K562 (cell line): ENCODE results near the gene TMEM143. TPM values are rescaled to one million over a fixed set of nuclear protein-coding genes. Genes with fewer than 3 reads are reported as not detected.

ENCODE experiments used
- ATAC-seq: fragments of 200-7000 bp; cut with Tn5 transposase; 3 replicates; pipeline ENCODE4 v1.9.1; 2020; ENCODE audit warnings: moderate library complexity
- BruUV-seq: library from RNA; stranded (reverse); fragments of 400-500 nt; replicated peaks from 2 replicates; lab custom pipeline; 2021; lab: Mats Ljungman, UMichigan
- CTCF ChIA-PET: fragments of 300-600 bp; formaldehyde crosslinking; extraction: SDS; loops from one replicate; lab custom pipeline; 2021; ENCODE audit warnings: low intra/inter-chr PET ratio; lab: Yijun Ruan, JAX
- POLR2A ChIA-PET: fragments of 300-600, 350-650 bp; sonication (Branson Sonifier 250); formaldehyde crosslinking; extraction: SDS; loops from one replicate; lab custom pipeline; 2021; ENCODE audit warnings: antibody characterized with exemption, inconsistent platforms; lab: Yijun Ruan, JAX
- DNase-seq, 4 experiments: peaks; one replicate each; pipeline versions ENCODE4 v3.0.0 to v3.0.0-alpha.2; 2011 to 2018; ENCODE audit warnings: low spot score in 3 of 4, mixed read lengths in 3 of 4; ENCODE audit errors: extremely low read depth in 1 of 4
- FAIRE-seq: peaks from 2 replicates; lab custom pipeline; 2011; peaks lifted over from hg19 to GRCh38; lab: Jason Lieb, UNC
- H2AFZ ChIP-seq: 2 replicates; pipeline ENCODE4 v1.6.0; 2011; ENCODE audit warnings: low read depth, low read length, control low read depth, inconsistent platforms
- H3K27ac ChIP-seq: fragments of 200-600 bp; 3 replicates; pipeline ENCODE4 v1.8.0; 2011; ENCODE audit warnings: low read depth, mild to moderate bottlenecking, control low read depth, inconsistent platforms, low read length, moderate library complexity, mixed read lengths; ENCODE audit errors: extremely low read depth
- H3K27me3 ChIP-seq, 2 experiments: fragments of 300-600 bp in 1 of 2; 2 replicates in 1 of 2; 3 replicates in 1 of 2; pipeline versions ENCODE4 v1.6.0 to v1.8.0; 2011; ENCODE audit warnings: inconsistent platforms in 2 of 2, low read length in 2 of 2, mild to moderate bottlenecking in 1 of 2, mixed read lengths in 1 of 2, moderate library complexity in 1 of 2; ENCODE audit not compliant: control insufficient read depth in 2 of 2, insufficient read depth in 2 of 2
- H3K36me3 ChIP-seq: fragments of 300-600 bp; 3 replicates; pipeline ENCODE4 v1.8.0; 2011; ENCODE audit warnings: mild to moderate bottlenecking, low read length, inconsistent platforms; ENCODE audit not compliant: control insufficient read depth, insufficient read depth
- H3K4me1 ChIP-seq, 2 experiments: fragments of 200-600 bp in 1 of 2; replicated peaks in 1 of 2; 2 replicates in 1 of 2; 3 replicates in 1 of 2; pipeline versions ENCODE4 v1.5.1 to v1.8.0; 2011; ENCODE audit warnings: inconsistent platforms in 2 of 2, low read length in 2 of 2, mild to moderate bottlenecking in 1 of 2, mixed read lengths in 1 of 2, moderate library complexity in 1 of 2; ENCODE audit not compliant: control insufficient read depth in 2 of 2, insufficient read depth in 2 of 2
- H3K4me2 ChIP-seq: 2 replicates; pipeline ENCODE4 v1.6.1; 2011; ENCODE audit warnings: low read length, control low read depth, inconsistent platforms, mixed read lengths; ENCODE audit not compliant: insufficient read depth
- H3K4me3 ChIP-seq: fragments of 200-600 bp; sonication (generic), shearing (Covaris generic); 2 replicates; pipeline ENCODE4 v1.5.1; 2016; ENCODE audit warnings: control low read depth, inconsistent platforms
- H3K79me2 ChIP-seq: fragments of 200-600 bp; 3 replicates; pipeline ENCODE4 v1.8.0; 2011; ENCODE audit warnings: low read length, inconsistent platforms; ENCODE audit not compliant: control insufficient read depth, insufficient read depth
- H3K9ac ChIP-seq, 2 experiments: 2 replicates each; pipeline versions ENCODE4 v1.6.0 to v1.6.1; 2011; ENCODE audit warnings: low read depth in 2 of 2, low read length in 2 of 2, control low read depth in 1 of 2, inconsistent platforms in 1 of 2, mild to moderate bottlenecking in 1 of 2, mixed read lengths in 1 of 2; ENCODE audit not compliant: insufficient read depth in 1 of 2
- H3K9me1 ChIP-seq: one replicate; pipeline ENCODE4 v1.6.0; 2011; ENCODE audit warnings: inconsistent platforms, mild to moderate bottlenecking, low read length, moderate library complexity; ENCODE audit not compliant: control insufficient read depth, insufficient read depth
- H3K9me3 ChIP-seq: replicated peaks from 2 replicates; pipeline ENCODE4 v1.5.1; 2011; ENCODE audit warnings: low read depth, low read length, inconsistent platforms; ENCODE audit not compliant: control insufficient read depth, insufficient read depth
- H4K20me1 ChIP-seq: replicated peaks from 2 replicates; pipeline ENCODE4 v1.6.1; 2011; ENCODE audit warnings: low read length, inconsistent platforms, mixed read lengths; ENCODE audit not compliant: control insufficient read depth, insufficient read depth
- ARID1B ChIP-seq: fragments of 450-650 bp; IDR thresholded peaks from 2 replicates; pipeline ENCODE4 v1.6.1; 2016; ENCODE audit warnings: antibody characterized with exemption, mild to moderate bottlenecking, inconsistent platforms
- BRD9 ChIP-seq: fragments of 450-650 bp; IDR thresholded peaks from 2 replicates; pipeline ENCODE4 v1.6.1; 2018; ENCODE audit warnings: low read depth; ENCODE audit not compliant: partially characterized antibody
- FIP1L1 ChIP-seq: fragments of 200-400 bp; formaldehyde crosslinking; IDR thresholded peaks from 2 replicates; pipeline ENCODE4 v1.6.1; 2018; ENCODE audit warnings: mild to moderate bottlenecking, low read depth, low read length; ENCODE audit not compliant: poor library complexity, severe bottlenecking
- HOMEZ ChIP-seq: fragments of 250-450 bp; sonication (Bioruptor Pico); IDR thresholded peaks from 2 replicates; pipeline ENCODE4 v1.4.0; 2020; ENCODE audit warnings: mild to moderate bottlenecking, moderate library complexity
- MCM3 ChIP-seq: fragments of 450-650 bp; IDR thresholded peaks from 2 replicates; pipeline ENCODE4 v1.6.1; 2016
- NELFE ChIP-seq: IDR thresholded peaks from 2 replicates; pipeline ENCODE4 v1.6.1; 2011; ENCODE audit warnings: mild to moderate bottlenecking; ENCODE audit not compliant: insufficient read depth, insufficient read length
- POLR2H ChIP-seq: IDR thresholded peaks from 2 replicates; pipeline ENCODE4 v1.6.1; 2016; ENCODE audit warnings: missing genetic modification characterization, low read depth, mild to moderate bottlenecking, control low read depth, missing compliant biosample characterization, moderate library complexity
- RBM34 ChIP-seq: fragments of 200-400 bp; formaldehyde crosslinking; IDR thresholded peaks from 2 replicates; pipeline ENCODE4 v1.6.1; 2018; ENCODE audit warnings: low read length, borderline replicate concordance; ENCODE audit not compliant: insufficient read depth
- RHOXF2B ChIP-seq: fragments of 250-450 bp; sonication (Bioruptor Pico); conservative IDR thresholded peaks from 2 replicates; pipeline ENCODE4 v1.5.1; 2021
- SIRT6 ChIP-seq: IDR thresholded peaks from one replicate; pipeline ENCODE4 v1.6.1; 2012; ENCODE audit warnings: low read depth, mild to moderate bottlenecking, control low read depth, inconsistent platforms, low read length, moderate library complexity
- SRSF1 ChIP-seq: fragments of 200-400 bp; formaldehyde crosslinking; IDR thresholded peaks from 2 replicates; pipeline ENCODE4 v1.6.1; 2017; ENCODE audit warnings: mild to moderate bottlenecking, low read depth, low read length, moderate library complexity
- USF1 ChIP-seq: sonication (generic); formaldehyde crosslinking; IDR thresholded peaks from 2 replicates; pipeline ENCODE4 v1.9.0; 2022; ENCODE audit warnings: mild to moderate bottlenecking, missing genetic modification reagents
- ZBTB11 ChIP-seq, 3 experiments: fragments of 200-800 bp in 1 of 3; fragments of 250-450 bp in 1 of 3; fragments of 450-650 bp in 1 of 3; sonication (Bioruptor Pico) in 1 of 3; sonication (Bioruptor generic) in 1 of 3; formaldehyde crosslinking in 1 of 3; IDR thresholded peaks; 2 replicates each; pipeline versions ENCODE4 v1.6.1 to v1.8.0; 2016 to 2022; ENCODE audit warnings: mild to moderate bottlenecking in 2 of 3, missing genetic modification characterization in 2 of 3, missing compliant biosample characterization in 1 of 3, moderate library complexity in 1 of 3
- ZFPM2 ChIP-seq: fragments of 250-450 bp; sonication (Bioruptor Pico); IDR thresholded peaks from 2 replicates; pipeline ENCODE4 v1.5.1; 2022; ENCODE audit warnings: mild to moderate bottlenecking
- ZNF3 ChIP-seq: fragments of 250-450 bp; sonication (Bioruptor Pico); IDR thresholded peaks from 2 replicates; pipeline ENCODE4 v1.5.0; 2021; ENCODE audit warnings: mild to moderate bottlenecking, moderate library complexity
- ZNF584 ChIP-seq: fragments of 200-800 bp; sonication (Bioruptor generic); IDR thresholded peaks from 2 replicates; pipeline ENCODE4 v1.6.1; 2016; ENCODE audit warnings: low read depth, mild to moderate bottlenecking, missing genetic modification characterization, missing compliant biosample characterization
- ZNF695 ChIP-seq: fragments of 450-650 bp; formaldehyde crosslinking; IDR thresholded peaks from 2 replicates; pipeline ENCODE4 v1.4.0; 2020; ENCODE audit warnings: mild to moderate bottlenecking, moderate library complexity
- ZNF764 ChIP-seq: fragments of 250-450 bp; sonication (Bioruptor Pico); IDR thresholded peaks from 2 replicates; pipeline ENCODE4 v1.4.0; 2020; ENCODE audit warnings: low read depth, mild to moderate bottlenecking, moderate library complexity
- WGBS: fragments of 100-300 bp; shearing (Covaris generic); methylation state at CpG from one replicate; pipeline ENCODE4 v1.1.6; 2016; ENCODE audit warnings: low coverage, mixed read lengths; ENCODE audit not compliant: insufficient coverage; ENCODE audit errors: missing lambda C conversion rate; 5-methylcytosine and 5-hydroxymethylcytosine counted together
- in situ Hi-C: fragments of 300-500 bp; cut with MboI; formaldehyde crosslinking; loops from 4 replicates; pipeline ENCODE4 v1.15.0; 2018; ENCODE audit warnings: inconsistent platforms, mixed read lengths
- intact Hi-C: fragments of 100-400 bp; cut with micrococcal nuclease; formaldehyde crosslinking; loops from 2 replicates; pipeline ENCODE4 v1.14.2; 2022
- polyA plus RNA-seq, 8 experiments: library from polyadenylated mRNA; depleted of rRNA in 4 of 8; stranded (reverse) in 5 of 8; unstranded in 3 of 8; fragments of >200 nt; fragmentation: Nextera tagmentation in 2 of 8; fragmentation: Illumina TruSeq in 1 of 8; extraction: Ambion mirVana in 2 of 8; extraction: Trizol in 1 of 8; gene quantifications; 2 replicates each; pipeline versions ENCODE4 v1.2.1 to v1.2.3, GENCODE V29; 2011 to 2014; ENCODE audit warnings: inconsistent platforms in 1 of 8, missing spikeins in 1 of 8
- total RNA-seq, 7 experiments: library from RNA; depleted of rRNA in 6 of 7; stranded (reverse); fragments of >200 nt in 6 of 7; fragmentation: Illumina TruSeq in 2 of 7; extraction: Trizol in 2 of 7; gene quantifications; 2 replicates each; pipeline versions ENCODE4 v1.2.1 to v1.2.3, GENCODE V29; 2011 to 2021; ENCODE audit warnings: low replicate concordance in 1 of 7

The TMEM143 gene
- total and polyA plus RNA-seq, 9 of the 15 experiments (the other 6 are each of a cell fraction or from before 2014, with no cell fraction given), result 0.66 to 8.8 (median 4.3) TPM

- intact Hi-C loops, result loop anchor here (1.0 kb wide), 1 partner anchor 233 kb away; no protein-coding TSS in a partner anchor
- H3K4me3 ChIP-seq, result no peak overlapping the region
- in situ Hi-C loops, result no loop called here
- ATAC-seq (peak; percentile 98), FAIRE-seq (peak; percentile 73), DNase-seq (peak; percentile 81 to 88 (median 85))
- peak overlapping the region; percentile 57 for H2AFZ ChIP-seq
- no peaks in the 10 kb centered on the region for H4K20me1 ChIP-seq
- no peak overlapping the region for H3K27ac ChIP-seq
- ChIA-PET CTCF (interaction anchor here (0.7 kb wide), 1 partner anchor 142 kb away, joined by 3 read pairs; no protein-coding TSS in a partner anchor), POLR2A (interaction anchor here (0.6 to 1.0 kb wide), 3 partner anchors 12 to 64 kb away, joined by 3 to 8 read pairs (median 4); partner anchors contain the start of gene TMEM143)
- no peak overlapping the region for H3K4me2 ChIP-seq
- no peaks in the 10 kb centered on the region for H3K79me2 ChIP-seq
- peaks cover 9 to 13% of the 10 kb centered on the region in 2 experiments; a peak in 4 of 5 replicates for H3K4me1 ChIP-seq
- no peaks in the 10 kb centered on the region for H3K27me3 ChIP-seq
- no peaks in the 10 kb centered on the region for H3K36me3 ChIP-seq
- H3K9ac ChIP-seq, result no peak overlapping the region
- no TSS peak for BruUV-seq
- WGBS, result 14% methylated on average over 8 of the region's 8 CpGs
- no peaks in the 10 kb centered on the region for H3K9me3 ChIP-seq
- no peaks in the 10 kb centered on the region for H3K9me1 ChIP-seq
- TF ChIP-seq ZNF764 (CRISPR knock-in tag) (no peak), ZBTB11 (CRISPR knock-in tag; IDR thresholded peaks at IDR 0.05) (no peak), NELFE (no peak), FIP1L1 (no peak), ZNF695 (CRISPR knock-in tag) (no peak), SRSF1 (no peak), RHOXF2B (no peak), ARID1B (no peak), ZNF3 (CRISPR knock-in tag) (0 out of 2 replicates have a peak, but pooled peaks have one; percentile 65), SIRT6 (no peak), POLR2H (no peak), MCM3 (no peak), HOMEZ (no peak), USF1 (CRISPR knock-in tag) (no peak), ZFPM2 (CRISPR knock-in tag) (no peak), BRD9 (no peak), ZNF584 (CRISPR knock-in tag) (no peak), RBM34 (no peak)
Observed at GRCh38 chr19:48351341-48351752, 12.4 kb downstream of the TMEM143 start.
